WTC11 (cell line): ENCODE measurements around the gene STAT1. TPM values are rescaled to one million over a fixed set of nuclear protein-coding genes. Genes with fewer than 3 reads are reported as not detected.

Experiments
- ATAC-seq: fragments of 200-7000 bp; cut with Tn5 transposase; 2 replicates; pipeline ENCODE4 v1.10.0; 2021; ENCODE audit warnings: mild to moderate bottlenecking, moderate library complexity
- CTCF ChIA-PET: fragments of 300-600 bp; sonication (Branson Sonifier 250); formaldehyde crosslinking; loops from one replicate; lab custom pipeline; 2021; ENCODE audit warnings: antibody characterized with exemption; lab: Charles Lee
- POLR2A ChIA-PET: fragments of 350-600 bp; sonication (Branson Sonifier 250); formaldehyde crosslinking; loops from one replicate; lab custom pipeline; 2021; ENCODE audit warnings: antibody characterized with exemption; lab: Charles Lee
- DNase-seq: peaks from one replicate; pipeline ENCODE4 v3.0.0; 2021; ENCODE audit warnings: low spot score
- H3K27ac Mint-ChIP-seq: 2 replicates; pipeline ENCODE4 v1.8.0; 2021; ENCODE audit warnings: mixed read lengths
- H3K27me3 Mint-ChIP-seq: 2 replicates; pipeline ENCODE4 v1.8.0; 2021; ENCODE audit warnings: low read depth, mild to moderate bottlenecking, moderate library complexity, mixed read lengths
- H3K36me3 Mint-ChIP-seq: 2 replicates; pipeline ENCODE4 v1.8.0; 2021; ENCODE audit warnings: mixed read lengths
- H3K4me1 Mint-ChIP-seq: 2 replicates; pipeline ENCODE4 v1.8.0; 2022; ENCODE audit warnings: mixed read lengths
- H3K4me3 Mint-ChIP-seq: 2 replicates; pipeline ENCODE4 v1.8.0; 2021; ENCODE audit warnings: mild to moderate bottlenecking, moderate library complexity, mixed read lengths
- H3K9me3 Mint-ChIP-seq: 2 replicates; pipeline ENCODE4 v1.8.0; 2021; ENCODE audit warnings: mixed read lengths
- ATF3 ChIP-seq: sonication (generic); formaldehyde crosslinking; conservative IDR thresholded peaks from 2 replicates; pipeline ENCODE4 v1.8.1; 2022; ENCODE audit warnings: mild to moderate bottlenecking, missing genetic modification reagents
- CTCF ChIP-seq: fragments of 200-600 bp; IDR thresholded peaks from 2 replicates; pipeline ENCODE4 v1.8.0; 2022; ENCODE audit warnings: antibody characterized with exemption
- GABPB1 ChIP-seq: sonication (generic); formaldehyde crosslinking; IDR thresholded peaks from 2 replicates; pipeline ENCODE4 v1.8.1; 2023; ENCODE audit warnings: mild to moderate bottlenecking, missing genetic modification reagents
- GRHL2 ChIP-seq: fragments of 250-450 bp; sonication (Bioruptor Pico); IDR thresholded peaks from 2 replicates; pipeline ENCODE4 v1.8.0; 2022; ENCODE audit warnings: mild to moderate bottlenecking, moderate library complexity; ENCODE audit not compliant: insufficient replicate concordance, severe bottlenecking
- GTF2I ChIP-seq: fragments of 250-450 bp; sonication (Bioruptor Pico); conservative IDR thresholded peaks from 2 replicates; pipeline ENCODE4 v1.4.0; 2021; ENCODE audit warnings: mild to moderate bottlenecking
- HMGA2 ChIP-seq: fragments of 250-450 bp; sonication (Bioruptor Pico); IDR thresholded peaks from 2 replicates; pipeline ENCODE4 v1.4.0; 2021; ENCODE audit warnings: mild to moderate bottlenecking, moderate library complexity
- NR2C2 ChIP-seq: sonication (generic); formaldehyde crosslinking; IDR thresholded peaks from 2 replicates; pipeline ENCODE4 v1.8.0; 2022; ENCODE audit warnings: mild to moderate bottlenecking, missing genetic modification reagents
- PRRX2 ChIP-seq: fragments of 250-450 bp; sonication (Bioruptor Pico); IDR thresholded peaks from 2 replicates; pipeline ENCODE4 v1.8.0; 2021; ENCODE audit warnings: mild to moderate bottlenecking
- RELA ChIP-seq: sonication (generic); formaldehyde crosslinking; IDR thresholded peaks from 2 replicates; pipeline ENCODE4 v1.8.1; 2022; ENCODE audit warnings: missing genetic modification reagents, mild to moderate bottlenecking, borderline replicate concordance
- RORB ChIP-seq: fragments of 250-450 bp; sonication (Bioruptor Pico); IDR thresholded peaks from 2 replicates; pipeline ENCODE4 v1.9.0; 2021; ENCODE audit warnings: mild to moderate bottlenecking
- TEAD4 ChIP-seq: sonication (generic); formaldehyde crosslinking; IDR thresholded peaks from 2 replicates; pipeline ENCODE4 v1.8.0; 2022; ENCODE audit warnings: mild to moderate bottlenecking, missing genetic modification reagents
- ZMAT4 ChIP-seq: fragments of 250-450 bp; sonication (Bioruptor Pico); IDR thresholded peaks from 2 replicates; pipeline ENCODE4 v1.9.0; 2021; ENCODE audit warnings: mild to moderate bottlenecking
- ZNF121 ChIP-seq: sonication (generic); formaldehyde crosslinking; IDR thresholded peaks from 2 replicates; pipeline ENCODE4 v1.8.0; 2023; ENCODE audit warnings: missing genetic modification reagents
- ZNF425 ChIP-seq: fragments of 250-450 bp; sonication (Bioruptor Pico); conservative IDR thresholded peaks from 2 replicates; pipeline ENCODE4 v1.9.0; 2021; ENCODE audit warnings: mild to moderate bottlenecking
- ZNF532 ChIP-seq: fragments of 250-450 bp; sonication (Bioruptor Pico); IDR thresholded peaks from 2 replicates; pipeline ENCODE4 v1.9.0; 2021; ENCODE audit warnings: mild to moderate bottlenecking, borderline replicate concordance
- total RNA-seq: library from RNA; stranded (reverse); gene quantifications from 3 replicates; pipeline ENCODE4 v1.2.3, GENCODE V29; 2021
- TF ChIP-seq, protein P1 (sequence below): sonication (generic); formaldehyde crosslinking; IDR thresholded peaks from 2 replicates; pipeline ENCODE4 v1.8.0; 2022; ENCODE audit warnings: mild to moderate bottlenecking, missing genetic modification reagents
- TF ChIP-seq, protein P2 (sequence below): sonication (generic); formaldehyde crosslinking; IDR thresholded peaks from 2 replicates; pipeline ENCODE4 v1.8.1; 2022; ENCODE audit warnings: missing genetic modification reagents, borderline replicate concordance
- TF ChIP-seq, protein P3 (sequence below): sonication (generic); formaldehyde crosslinking; IDR thresholded peaks from 2 replicates; pipeline ENCODE4 v1.8.1; 2023; ENCODE audit warnings: mild to moderate bottlenecking, missing genetic modification reagents, moderate library complexity

The STAT1 gene
- total RNA-seq, 1 experiment from 2014 or later, result 36.1 TPM

DNA sequence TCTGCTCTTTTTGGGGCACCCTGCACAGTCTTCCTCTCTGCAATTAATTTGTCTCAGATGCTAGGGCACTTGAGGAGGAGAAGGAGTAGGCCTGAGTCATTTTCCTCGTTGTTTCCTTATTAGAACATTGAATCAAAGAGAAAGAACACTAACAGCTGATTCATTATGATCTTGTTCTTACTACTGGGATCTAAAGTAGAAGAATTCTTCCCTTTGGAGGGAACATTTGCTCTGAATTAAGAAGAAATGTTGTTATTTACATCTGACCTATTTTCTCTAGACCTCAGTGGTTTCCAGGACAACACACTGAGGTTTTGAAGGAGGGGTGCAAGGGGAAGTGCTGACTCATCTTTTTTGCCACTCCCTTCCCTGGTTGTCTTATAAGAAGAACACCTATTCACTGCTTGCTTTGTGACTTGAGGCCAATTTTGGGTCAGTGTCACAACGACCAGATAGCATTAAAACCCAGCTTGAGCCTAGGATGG lies 24.3 kb upstream of the STAT1 start (continued):
- TF ChIP-seq ZMAT4 (CRISPR knock-in tag) (no peak), GABPB1 (no peak)

- no peaks in the 10 kb centered on the region for H3K36me3 Mint-ChIP-seq
- no peaks in the 10 kb centered on the region for H3K27me3 Mint-ChIP-seq
- DNase-seq (no peak), ATAC-seq (no peak)
- no peak for TF ChIP-seq GTF2I (CRISPR knock-in tag)
- TF ChIP-seq PRRX2 (CRISPR knock-in tag), result no peak
- TF ChIP-seq CTCF, result no peak
- no peak for TF ChIP-seq GRHL2 (CRISPR knock-in tag)
- TF ChIP-seq HMGA2, result no peak
- TF ChIP-seq RORB, result no peak
- TF ChIP-seq, protein P1, sequence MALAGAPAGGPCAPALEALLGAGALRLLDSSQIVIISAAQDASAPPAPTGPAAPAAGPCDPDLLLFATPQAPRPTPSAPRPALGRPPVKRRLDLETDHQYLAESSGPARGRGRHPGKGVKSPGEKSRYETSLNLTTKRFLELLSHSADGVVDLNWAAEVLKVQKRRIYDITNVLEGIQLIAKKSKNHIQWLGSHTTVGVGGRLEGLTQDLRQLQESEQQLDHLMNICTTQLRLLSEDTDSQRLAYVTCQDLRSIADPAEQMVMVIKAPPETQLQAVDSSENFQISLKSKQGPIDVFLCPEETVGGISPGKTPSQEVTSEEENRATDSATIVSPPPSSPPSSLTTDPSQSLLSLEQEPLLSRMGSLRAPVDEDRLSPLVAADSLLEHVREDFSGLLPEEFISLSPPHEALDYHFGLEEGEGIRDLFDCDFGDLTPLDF (CRISPR knock-in tag), result no peak
- no peak for TF ChIP-seq TEAD4
- no peak for TF ChIP-seq NR2C2 (CRISPR knock-in tag)
- ChIA-PET POLR2A (no interaction called here), CTCF (interaction anchor here (2.9 kb wide), 1 partner anchor 15 kb away, joined by 8 read pairs; no protein-coding TSS in a partner anchor)
- H3K4me1 Mint-ChIP-seq, result peaks cover 9% of the 10 kb centered on the region
- no peaks in the 10 kb centered on the region for H3K9me3 Mint-ChIP-seq
- H3K4me3 Mint-ChIP-seq, result no peak overlapping the region
- H3K27ac Mint-ChIP-seq, result no peak overlapping the region
Measured at GRCh38 chr2:191037351-191037750, 23.4 kb upstream of the STAT1 start.

DNA sequence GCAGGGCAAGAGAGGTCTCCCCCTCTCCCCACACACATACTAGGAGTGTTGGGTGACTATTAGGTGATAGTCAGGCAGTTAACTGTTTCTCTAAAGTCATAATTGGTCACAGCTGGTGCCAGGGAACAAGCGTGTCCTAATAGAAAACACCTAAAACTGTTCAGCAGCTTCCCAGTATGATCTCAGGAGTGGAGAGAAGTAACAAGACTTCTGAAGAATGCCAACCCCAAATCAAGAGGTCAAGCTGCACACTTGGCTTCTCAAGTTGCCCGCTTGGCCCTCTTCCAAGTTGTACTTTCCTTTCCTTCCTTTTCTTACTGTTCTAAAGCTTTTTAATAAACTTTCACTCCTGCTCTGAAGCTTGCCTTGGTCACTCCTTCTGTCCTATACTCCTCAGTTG lies 22.4 kb upstream of the STAT1 start:
- Mint-ChIP-seq H3K4me1 (peaks cover 10% of the 10 kb centered on the region), H3K36me3 (no peaks in the 10 kb centered on the region), H3K9me3 (no peaks in the 10 kb centered on the region), H3K27me3 (no peaks in the 10 kb centered on the region), H3K27ac (no peak overlapping the region), H3K4me3 (no peak overlapping the region)
- no peak for ATAC-seq
- CTCF ChIA-PET, result interaction anchor here (1.8 kb wide), 1 partner anchor 16 kb away, joined by 7 read pairs; no protein-coding TSS in a partner anchor
- DNase-seq, result no peak
- POLR2A ChIA-PET, result no interaction called here
- TF ChIP-seq, protein P2, sequence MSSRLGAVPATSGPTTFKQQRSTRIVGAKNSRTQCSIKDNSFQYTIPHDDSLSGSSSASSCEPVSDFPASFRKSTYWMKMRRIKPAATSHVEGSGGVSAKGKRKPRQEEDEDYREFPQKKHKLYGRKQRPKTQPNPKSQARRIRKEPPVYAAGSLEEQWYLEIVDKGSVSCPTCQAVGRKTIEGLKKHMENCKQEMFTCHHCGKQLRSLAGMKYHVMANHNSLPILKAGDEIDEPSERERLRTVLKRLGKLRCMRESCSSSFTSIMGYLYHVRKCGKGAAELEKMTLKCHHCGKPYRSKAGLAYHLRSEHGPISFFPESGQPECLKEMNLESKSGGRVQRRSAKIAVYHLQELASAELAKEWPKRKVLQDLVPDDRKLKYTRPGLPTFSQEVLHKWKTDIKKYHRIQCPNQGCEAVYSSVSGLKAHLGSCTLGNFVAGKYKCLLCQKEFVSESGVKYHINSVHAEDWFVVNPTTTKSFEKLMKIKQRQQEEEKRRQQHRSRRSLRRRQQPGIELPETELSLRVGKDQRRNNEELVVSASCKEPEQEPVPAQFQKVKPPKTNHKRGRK (CRISPR knock-in tag), result no peak
- TF ChIP-seq, protein P3, sequence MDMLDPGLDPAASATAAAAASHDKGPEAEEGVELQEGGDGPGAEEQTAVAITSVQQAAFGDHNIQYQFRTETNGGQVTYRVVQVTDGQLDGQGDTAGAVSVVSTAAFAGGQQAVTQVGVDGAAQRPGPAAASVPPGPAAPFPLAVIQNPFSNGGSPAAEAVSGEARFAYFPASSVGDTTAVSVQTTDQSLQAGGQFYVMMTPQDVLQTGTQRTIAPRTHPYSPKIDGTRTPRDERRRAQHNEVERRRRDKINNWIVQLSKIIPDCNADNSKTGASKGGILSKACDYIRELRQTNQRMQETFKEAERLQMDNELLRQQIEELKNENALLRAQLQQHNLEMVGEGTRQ (CRISPR knock-in tag), result no peak
- TF ChIP-seq ZNF121, result no peak
- no peak for TF ChIP-seq RELA (CRISPR knock-in tag)
- TF ChIP-seq ATF3 (CRISPR knock-in tag), result no peak
- TF ChIP-seq ZNF532, result no peak
- TF ChIP-seq ZNF425 (CRISPR knock-in tag), result no peak
